Right renal pelvis (tissue), 4 donors: Measurements from ENCODE around the gene PPP4R4. TPM values are rescaled to one million over a fixed set of nuclear protein-coding genes. Genes with fewer than 3 reads are reported as not detected.

Source experiments
- polyA plus RNA-seq, 4 donors: library from polyadenylated mRNA; unstranded; fragments of 120-200 nt; gene quantifications; one replicate each; pipeline ENCODE4 v1.2.1, GENCODE V29; 2013; ENCODE audit not compliant: insufficient read length in 4 of 4

Gene PPP4R4
- polyA plus RNA-seq, 4 donors, result 0.15 to 0.29 (median 0.21) TPM

Other genes starting within 250 kb of the PPP4R4 start
- gene FAM181A, start 247.0 kb upstream of the PPP4R4 start, polyA plus RNA-seq, result not detected
- gene ASB2, start 197.8 kb upstream of the PPP4R4 start, polyA plus RNA-seq, result under 1 TPM; 0.30 to 0.58 (median 0.40) TPM
- not detected for gene CCDC197, start 177.0 kb upstream of the PPP4R4 start, polyA plus RNA-seq
- gene OTUB2, start 148.0 kb upstream of the PPP4R4 start, polyA plus RNA-seq, result 1 to 10 TPM; 4.1 to 5.1 (median 4.8) TPM
- 100 to 1,000 TPM; 154 to 169 (median 159) TPM for gene DDX24, start 93.1 kb upstream of the PPP4R4 start, polyA plus RNA-seq
- 10 to 100 TPM; 22.4 to 27.0 (median 25.7) TPM for gene IFI27L1, start 93.0 kb upstream of the PPP4R4 start, polyA plus RNA-seq
- 1 to 10 TPM; 3.9 to 7.5 (median 6.9) TPM for gene IFI27, start 63.6 kb upstream of the PPP4R4 start, polyA plus RNA-seq
- 10 to 100 TPM; 21.2 to 31.1 (median 27.2) TPM for gene IFI27L2, start 44.7 kb upstream of the PPP4R4 start, polyA plus RNA-seq
- gene SERPINA10, start 118.9 kb downstream of the PPP4R4 start, polyA plus RNA-seq, result under 1 TPM; 0.10 to 0.34 (median 0.17) TPM
- 10 to 100 TPM in 1 of 4 donors, 1 to 10 TPM in 3; 2.1 to 10.4 (median 7.1) TPM for gene SERPINA6, start 149.0 kb downstream of the PPP4R4 start, polyA plus RNA-seq
- not detected for gene SERPINA2, start 192.4 kb downstream of the PPP4R4 start, polyA plus RNA-seq
- gene SERPINA1, start 214.3 kb downstream of the PPP4R4 start, polyA plus RNA-seq, result 100 to 1,000 TPM in 2 of 4 donors, 10 to 100 TPM in 2; 70.7 to 106 (median 98.4) TPM